AG04450 (cell line): ENCODE results near the gene DPP3. TPM values are rescaled to one million over a fixed set of nuclear protein-coding genes. Genes with fewer than 3 reads are reported as not detected.

Experiments used
- CTCF ChIA-PET: fragments of 300-600, 350-600 bp; formaldehyde crosslinking; extraction: SDS; loops from one replicate; lab custom pipeline; 2022; ENCODE audit warnings: antibody characterized with exemption, inconsistent platforms; lab: Charles Lee
- POLR2A ChIA-PET: fragments of 350-600 bp; formaldehyde crosslinking; extraction: SDS; loops from one replicate; lab custom pipeline; 2021; ENCODE audit warnings: antibody characterized with exemption, inconsistent platforms; lab: Yijun Ruan, JAX
- DNase-seq: peaks from one replicate; pipeline ENCODE4 v3.0.0-alpha.2; 2011; ENCODE audit warnings: low read depth, low spot score
- H3K27ac ChIP-seq: one replicate; pipeline ENCODE4 v1.5.1; 2012; ENCODE audit warnings: low read depth, low read length, control low read depth
- H3K27me3 ChIP-seq: one replicate; pipeline ENCODE4 v1.6.0; 2012; ENCODE audit warnings: low read length; ENCODE audit not compliant: control insufficient read depth, insufficient read depth
- H3K4me3 ChIP-seq: 2 replicates; pipeline ENCODE4 v1.5.1; 2011; ENCODE audit warnings: mild to moderate bottlenecking, low read depth, low read length, control low read depth
- H3K9me3 ChIP-seq: 2 replicates; pipeline ENCODE4 v1.5.1; 2012; ENCODE audit warnings: low read length; ENCODE audit not compliant: control insufficient read depth, insufficient read depth
- CTCF ChIP-seq: IDR thresholded peaks from 2 replicates; pipeline ENCODE4 v1.5.1; 2011; ENCODE audit warnings: low read depth, low read length, control low read depth, inconsistent platforms
- polyA plus RNA-seq: library from polyadenylated mRNA; depleted of rRNA; stranded (reverse); fragments of >200 nt; gene quantifications from 2 replicates; pipeline ENCODE4 v1.2.3, GENCODE V29; 2011

The DPP3 gene
- polyA plus RNA-seq, 1 experiment = 54.6 TPM

- Histone ChIP-seq H3K27me3 (peaks cover 13% of the 10 kb centered on the region), H3K9me3 (no peaks in the 10 kb centered on the region; the same call in 1 of the 2 replicates), H3K27ac (no peak overlapping the region), H3K4me3 (no peak overlapping the region)
- POLR2A ChIA-PET = interaction anchor here (0.6 to 2.2 kb wide), 5 partner anchors 21 to 131 kb away, joined by 4 to 17 read pairs (median 6); partner anchors contain the start of genes CTSF, PELI3 and RBM4B
- CTCF ChIA-PET = interaction anchor here (2.6 kb wide), 1 partner anchor 131 kb away, joined by 10 read pairs; the partner anchor contains the start of gene RBM4B
- no peak for TF ChIP-seq CTCF
- DNase-seq = no peak
Observed at GRCh38 chr11:66546966-66547661, 66.9 kb downstream of the DPP3 start.

GRCh38 chr11:66547662-66548009 lies 67.4 kb downstream of the DPP3 start:
- Histone ChIP-seq H3K4me3 (no peak overlapping the region), H3K27ac (no peak overlapping the region), H3K27me3 (peaks cover 17% of the 10 kb centered on the region), H3K9me3 (no peaks in the 10 kb centered on the region; the same call in 1 of the 2 replicates)
- ChIA-PET CTCF (interaction anchor here (2.6 kb wide), 1 partner anchor 130 kb away, joined by 10 read pairs; the partner anchor contains the start of gene RBM4B), POLR2A (interaction anchor here (0.6 kb wide), 1 partner anchor 113 kb away, joined by 5 read pairs; no protein-coding TSS in a partner anchor)
- no peak for TF ChIP-seq CTCF
- DNase-seq = no peak

GRCh38 chr11:66548041-66548440 lies 67.8 kb downstream of the DPP3 start:
- POLR2A ChIA-PET = no interaction called here
- CTCF ChIA-PET = interaction anchor here (1.1 kb wide), 1 partner anchor 30 kb away, joined by 3 read pairs; no protein-coding TSS in a partner anchor
- no peaks in the 10 kb centered on the region; the same call in 1 of the 2 replicates for H3K9me3 ChIP-seq
- peaks cover 17% of the 10 kb centered on the region for H3K27me3 ChIP-seq
- no peak for TF ChIP-seq CTCF
- H3K4me3 ChIP-seq = no peak overlapping the region
- DNase-seq = no peak
- H3K27ac ChIP-seq = no peak overlapping the region

GRCh38 chr11:66548774-66549630 lies 68.8 kb downstream of the DPP3 start:
- ChIA-PET POLR2A (no interaction called here), CTCF (interaction anchor here (1.1 kb wide), 1 partner anchor 29 kb away, joined by 3 read pairs; no protein-coding TSS in a partner anchor)
- no peak for DNase-seq
- no peak overlapping the region for H3K4me3 ChIP-seq
- H3K27ac ChIP-seq = no peak overlapping the region
- H3K27me3 ChIP-seq = peaks cover 19% of the 10 kb centered on the region
- TF ChIP-seq CTCF = no peak
- no peaks in the 10 kb centered on the region; the same call in 1 of the 2 replicates for H3K9me3 ChIP-seq
